HG03196 (cell line): ENCODE results near the gene BACH2.

Source experiments
- ATAC-seq: cut with Tn5 transposase; IDR thresholded peaks from one replicate; pipeline ENCODE4 v1.9.1; 2021; ENCODE audit not compliant: unreplicated experiment

The BACH2 gene

GRCh38 chr6:90238496-90239266 lies 58.0 kb downstream of the BACH2 start:
- no peak for ATAC-seq

DNA sequence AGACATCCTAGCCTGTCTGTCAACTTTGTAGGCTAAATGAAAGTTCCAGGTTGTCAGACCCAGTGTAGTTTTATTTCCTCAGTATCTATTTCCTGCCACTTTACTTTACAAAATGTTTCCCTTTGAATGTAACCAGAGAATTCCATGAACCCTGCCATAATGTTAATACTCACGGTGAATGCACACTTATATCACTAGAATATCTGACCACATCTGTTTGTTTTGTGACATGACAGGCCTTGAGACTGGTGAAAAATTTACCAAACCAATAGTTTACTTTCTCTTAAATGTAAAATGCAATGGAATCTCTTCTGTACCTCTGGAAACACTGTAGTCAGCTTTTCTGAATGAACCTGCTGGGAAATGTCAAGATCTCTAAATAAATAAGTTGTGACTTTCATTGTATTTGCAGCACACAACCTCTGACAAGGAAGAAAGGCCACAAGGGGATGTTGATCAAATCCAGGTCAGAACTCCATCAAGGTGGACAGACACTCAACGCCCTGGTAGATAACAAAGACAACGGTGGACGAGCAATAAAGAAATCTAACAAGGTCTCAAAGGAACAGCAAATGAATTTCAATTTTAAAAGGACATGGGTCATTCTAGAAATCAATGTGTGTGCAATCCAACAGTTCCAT lies 59.2 kb downstream of the BACH2 start:
- ATAC-seq = no peak

DNA sequence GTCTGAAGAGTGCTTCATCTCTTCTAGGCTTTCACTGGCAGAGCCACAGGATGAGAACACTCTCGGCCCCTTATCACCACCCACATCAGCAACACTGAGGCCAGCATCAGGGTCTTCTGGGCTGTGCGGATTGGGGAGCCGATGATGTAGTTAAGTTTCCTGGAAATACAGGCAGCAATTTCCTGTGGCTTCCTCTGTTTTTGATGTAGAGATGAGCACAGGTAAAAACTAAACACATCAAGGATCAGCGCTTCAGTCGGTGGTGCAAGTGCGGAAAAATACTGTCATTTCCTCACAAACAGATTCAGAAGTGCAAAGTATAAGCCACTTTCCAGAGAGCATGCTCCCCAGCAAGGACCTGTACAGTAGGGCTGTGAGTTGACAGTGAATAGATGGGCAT lies 62.6 kb downstream of the BACH2 start:
- no peak for ATAC-seq

- ATAC-seq = no peak
Observed at GRCh38 chr6:90233213-90233612, 63.4 kb downstream of the BACH2 start.

- no peak for ATAC-seq
Observed at GRCh38 chr6:90231798-90232197, 64.8 kb downstream of the BACH2 start.

DNA sequence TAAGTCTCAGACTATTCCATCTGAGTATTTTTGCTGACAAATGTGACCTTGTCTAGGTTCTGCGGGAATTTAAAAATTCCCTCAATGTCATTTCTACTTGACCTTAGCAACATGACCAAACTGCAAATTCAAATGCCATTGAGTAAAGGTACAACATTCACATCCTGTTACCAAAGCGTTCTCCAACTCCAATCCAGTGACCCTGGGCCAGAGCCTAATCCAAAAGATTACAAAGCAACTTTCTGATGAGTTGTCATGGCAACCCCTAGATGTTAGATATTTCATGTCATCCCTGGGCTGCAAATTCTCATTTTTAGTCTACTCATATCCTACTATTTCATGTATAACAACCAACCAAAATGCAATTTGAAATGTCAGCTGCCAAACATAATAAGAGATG lies 65.3 kb downstream of the BACH2 start:
- ATAC-seq = no peak

- ATAC-seq = no peak
Observed at GRCh38 chr6:90230548-90231215, 66.0 kb downstream of the BACH2 start.

- ATAC-seq = no peak
Observed at GRCh38 chr6:90229331-90230010, 67.2 kb downstream of the BACH2 start.

DNA sequence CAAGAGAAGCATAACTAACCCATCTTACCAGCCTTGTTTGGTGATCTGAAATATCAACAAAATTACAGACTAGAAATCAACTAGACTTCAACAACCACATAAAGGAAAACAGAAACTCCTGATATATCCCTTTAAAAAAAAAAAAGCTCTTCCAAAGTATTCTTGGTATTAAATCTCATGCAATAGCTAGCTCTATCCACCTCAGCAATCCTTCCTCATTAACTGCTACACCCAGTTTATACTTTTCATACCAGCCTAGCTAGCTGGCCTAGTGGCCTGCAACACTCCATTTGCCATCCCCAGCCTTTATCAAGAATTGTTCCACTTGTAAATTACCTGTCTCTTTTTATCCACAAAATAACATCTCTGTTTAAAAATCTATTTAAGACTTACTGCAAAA lies 69.0 kb downstream of the BACH2 start:
- ATAC-seq = no peak

GRCh38 chr6:90227213-90227612 lies 69.4 kb downstream of the BACH2 start:
- ATAC-seq = no peak

DNA sequence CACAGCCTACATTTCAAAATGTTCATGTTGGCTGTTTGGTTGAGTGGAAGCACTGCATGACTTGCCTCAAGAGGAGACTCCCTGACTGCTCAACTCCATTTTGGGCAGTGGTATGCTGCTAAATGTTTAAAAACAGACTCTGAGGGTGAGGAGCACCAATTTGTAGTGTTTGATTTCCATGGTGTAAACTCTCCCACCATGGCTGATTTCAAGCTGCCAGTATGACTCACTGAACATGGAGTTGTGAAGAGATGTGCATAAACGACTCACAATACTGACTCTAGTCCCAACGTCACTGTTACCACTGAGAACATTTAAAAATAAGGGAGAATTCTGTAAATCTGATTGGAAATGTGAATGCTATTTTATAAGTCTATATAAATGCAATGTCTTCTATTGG lies 70.4 kb downstream of the BACH2 start:
- ATAC-seq = no peak

GRCh38 chr6:90224196-90224595 lies 72.4 kb downstream of the BACH2 start:
- no peak for ATAC-seq

GRCh38 chr6:90222724-90223198 lies 73.9 kb downstream of the BACH2 start:
- no peak for ATAC-seq

DNA sequence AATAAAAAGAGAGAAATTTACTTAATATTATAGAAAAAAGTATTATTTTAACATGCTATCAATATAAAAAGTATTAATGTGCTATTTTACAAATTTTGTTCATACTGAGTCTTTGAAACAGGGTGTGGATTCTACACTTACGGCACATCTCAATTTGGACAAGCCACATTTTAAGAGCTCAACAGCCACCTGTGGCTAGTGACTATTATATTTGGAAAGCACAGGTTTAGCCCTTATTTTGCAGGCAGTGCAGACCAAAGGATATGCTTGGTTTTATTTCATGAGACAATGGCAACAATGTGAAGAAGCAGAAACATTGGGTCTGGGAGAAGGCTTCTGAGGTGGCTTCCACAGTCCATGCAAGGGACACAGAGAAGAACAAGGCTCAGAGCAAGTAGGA lies 74.6 kb downstream of the BACH2 start:
- ATAC-seq = no peak

DNA sequence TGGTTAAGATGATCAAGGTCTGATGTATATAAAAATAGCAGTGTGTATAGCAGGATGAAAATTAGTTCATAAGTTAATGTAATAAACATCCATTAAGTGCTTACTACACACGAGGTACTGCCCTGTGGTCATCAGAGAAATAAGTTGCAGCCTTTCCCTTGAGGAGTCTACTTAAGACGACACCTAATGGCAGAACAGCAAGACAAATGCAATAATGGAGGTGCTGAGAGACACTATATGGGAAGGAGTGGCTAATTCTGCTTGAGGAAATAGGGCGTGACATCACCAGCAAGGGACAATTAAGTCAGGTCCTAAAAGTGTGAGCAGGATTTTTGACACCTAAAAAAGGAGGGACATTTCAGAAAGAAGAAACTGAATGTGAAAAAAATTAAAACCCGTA lies 75.2 kb downstream of the BACH2 start:
- no peak for ATAC-seq

- ATAC-seq = no peak
Observed at GRCh38 chr6:90220273-90220672, 76.4 kb downstream of the BACH2 start.

DNA sequence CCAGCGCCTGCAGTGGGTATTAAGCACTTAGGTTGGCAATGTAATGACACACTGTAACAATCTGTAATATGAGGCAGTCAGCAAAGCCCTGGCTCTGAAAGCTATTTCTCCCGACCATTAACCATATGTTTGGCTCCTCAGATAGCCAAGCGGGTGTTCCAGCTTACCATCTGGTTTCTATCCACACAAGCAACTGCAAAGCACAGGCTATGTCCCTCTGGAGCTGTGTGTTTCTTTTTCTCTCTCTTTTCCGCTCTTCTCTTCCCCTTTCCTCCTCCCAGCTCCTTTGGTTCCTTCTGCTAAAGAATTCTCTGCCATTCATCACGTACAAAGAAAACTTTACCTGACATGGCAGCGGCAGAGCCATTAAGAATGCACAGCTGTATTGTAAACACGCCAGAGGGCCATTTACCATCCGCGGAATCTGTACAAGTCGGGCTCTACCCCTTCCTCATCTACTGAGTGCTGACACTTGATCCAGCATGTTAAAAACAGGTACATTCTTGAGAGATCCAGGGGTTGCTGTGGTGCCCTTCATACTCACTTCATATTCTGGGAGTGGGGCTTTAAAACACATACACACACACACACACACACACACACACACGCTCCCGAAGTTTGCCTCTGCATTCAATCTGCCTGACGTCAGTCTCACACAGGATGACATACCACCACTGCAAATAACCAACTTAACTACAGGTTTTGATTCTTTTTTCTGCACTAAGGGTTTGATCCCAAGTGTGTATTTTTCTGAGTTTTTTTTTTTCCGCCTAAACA lies 77.2 kb downstream of the BACH2 start:
- ATAC-seq = no peak

- no peak for ATAC-seq
Observed at GRCh38 chr6:90218959-90219208, 77.8 kb downstream of the BACH2 start.

- no peak for ATAC-seq
Observed at GRCh38 chr6:90217506-90218127, 79.0 kb downstream of the BACH2 start.
